Vagina (tissue), 2 donors: ENCODE results near the gene TMEM242.

Experiments used
- CTCF ChIP-seq, 3 experiments: fragments of 450-650 bp in 2 of 3; fragments of 200-600 bp in 1 of 3; sonication (generic) in 1 of 3; IDR thresholded peaks; one replicate each; pipeline ENCODE4 v1.5.1; 2017 to 2019; ENCODE audit warnings: antibody characterized with exemption in 3 of 3, mild to moderate bottlenecking in 2 of 3, moderate library complexity in 2 of 3
- POLR2AphosphoS5 ChIP-seq, 2 donors: sonication (generic); formaldehyde crosslinking; IDR thresholded peaks; one replicate each; pipeline ENCODE4 v1.9.0; 2017; ENCODE audit warnings: antibody characterized with exemption in 2 of 2, mild to moderate bottlenecking in 2 of 2, low read depth in 1 of 2; ENCODE audit not compliant: insufficient read depth in 1 of 2

GRCh38 chr6:157246048-157246630 lies 77.2 kb downstream of the TMEM242 start:
- TF ChIP-seq CTCF (IDR thresholded peaks at IDR 0.05), result no peak
- peak in 1 of 2 donors; percentile 76 for TF ChIP-seq POLR2AphosphoS5 (IDR thresholded peaks at IDR 0.05; ENCODE audit: insufficient read depth in 1 of 2, low read depth in 1 of 2)
